ENCODE results near the gene STBD1.

DNA sequence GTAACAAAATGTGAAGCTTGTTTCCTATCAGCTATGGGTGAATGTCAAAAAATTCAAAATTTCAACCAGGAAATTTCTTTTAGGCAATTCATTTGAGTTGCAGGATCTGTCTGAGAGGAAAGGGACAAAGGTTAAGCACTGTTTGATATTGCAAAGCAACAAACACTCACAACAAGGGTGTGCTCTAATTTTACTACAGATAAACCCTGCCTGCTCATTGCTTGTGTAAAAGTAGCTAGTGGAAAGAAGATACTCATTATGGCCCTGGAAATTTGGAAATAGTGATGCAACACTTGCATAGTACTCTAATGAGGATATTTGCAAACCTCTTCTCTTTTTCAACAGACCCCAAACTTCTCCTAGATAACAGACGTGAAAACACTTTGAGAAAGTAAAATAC, 27.9 kb upstream of the STBD1 start:
- TF ChIP-seq, protein P1, sequence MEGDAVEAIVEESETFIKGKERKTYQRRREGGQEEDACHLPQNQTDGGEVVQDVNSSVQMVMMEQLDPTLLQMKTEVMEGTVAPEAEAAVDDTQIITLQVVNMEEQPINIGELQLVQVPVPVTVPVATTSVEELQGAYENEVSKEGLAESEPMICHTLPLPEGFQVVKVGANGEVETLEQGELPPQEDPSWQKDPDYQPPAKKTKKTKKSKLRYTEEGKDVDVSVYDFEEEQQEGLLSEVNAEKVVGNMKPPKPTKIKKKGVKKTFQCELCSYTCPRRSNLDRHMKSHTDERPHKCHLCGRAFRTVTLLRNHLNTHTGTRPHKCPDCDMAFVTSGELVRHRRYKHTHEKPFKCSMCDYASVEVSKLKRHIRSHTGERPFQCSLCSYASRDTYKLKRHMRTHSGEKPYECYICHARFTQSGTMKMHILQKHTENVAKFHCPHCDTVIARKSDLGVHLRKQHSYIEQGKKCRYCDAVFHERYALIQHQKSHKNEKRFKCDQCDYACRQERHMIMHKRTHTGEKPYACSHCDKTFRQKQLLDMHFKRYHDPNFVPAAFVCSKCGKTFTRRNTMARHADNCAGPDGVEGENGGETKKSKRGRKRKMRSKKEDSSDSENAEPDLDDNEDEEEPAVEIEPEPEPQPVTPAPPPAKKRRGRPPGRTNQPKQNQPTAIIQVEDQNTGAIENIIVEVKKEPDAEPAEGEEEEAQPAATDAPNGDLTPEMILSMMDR (IDR thresholded peaks at IDR 0.05): no peak
- TF ChIP-seq EP300 (IDR thresholded peaks at IDR 0.05): no peak

Data from tibial nerve (tissue), 4 donors.